MM.1S (cell line): ENCODE measurements around the gene CLMN.
A peak's percentile ranks its signal among the peaks of the same experiment; 100 is the strongest.

Source experiments
- DNase-seq: peaks from one replicate; pipeline ENCODE4 v3.0.0-alpha.2; 2015
- H2AFZ ChIP-seq: fragments of 300-600 bp; sonication (generic); 2 replicates; pipeline ENCODE4 v1.6.0; 2016; ENCODE audit warnings: antibody characterized with exemption, low read length
- H3F3A ChIP-seq: fragments of 300-600 bp; sonication (generic); 2 replicates; pipeline ENCODE4 v1.6.1; 2016; ENCODE audit warnings: mild to moderate bottlenecking, antibody characterized with exemption, low read length, moderate library complexity, mixed read lengths; ENCODE audit not compliant: insufficient read depth
- H3K27ac ChIP-seq: fragments of 300-600 bp; sonication (generic); 2 replicates; pipeline ENCODE4 v1.5.1; 2016; ENCODE audit warnings: mild to moderate bottlenecking, low read length
- H3K27me3 ChIP-seq: fragments of 300-600 bp; sonication (generic); replicated peaks from 2 replicates; pipeline ENCODE4 v1.6.0; 2016; ENCODE audit warnings: low read length; ENCODE audit not compliant: insufficient read depth
- H3K36me3 ChIP-seq: fragments of 300-600 bp; sonication (generic); replicated peaks from 2 replicates; pipeline ENCODE4 v1.6.1; 2016; ENCODE audit warnings: mild to moderate bottlenecking, low read length, mixed read lengths; ENCODE audit not compliant: insufficient read depth
- H3K4me1 ChIP-seq: fragments of 300-600 bp; sonication (generic); 2 replicates; pipeline ENCODE4 v1.6.1; 2016; ENCODE audit warnings: low read length, mixed read lengths
- H3K4me2 ChIP-seq: fragments of 300-600 bp; sonication (generic); 2 replicates; pipeline ENCODE4 v1.6.0; 2016; ENCODE audit warnings: low read depth, low read length
- H3K4me3 ChIP-seq: fragments of 300-600 bp; sonication (generic); 2 replicates; pipeline ENCODE4 v1.5.1; 2016; ENCODE audit warnings: low read length, mixed read lengths
- H3K79me2 ChIP-seq: fragments of 300-600 bp; sonication (generic); 2 replicates; pipeline ENCODE4 v1.6.1; 2016; ENCODE audit warnings: mixed run types, low read length, mixed read lengths
- H3K9ac ChIP-seq: fragments of 300-600 bp; sonication (generic); 2 replicates; pipeline ENCODE4 v1.6.1; 2016; ENCODE audit warnings: low read length, mixed read lengths
- H3K9me2 ChIP-seq: fragments of 300-600 bp; sonication (generic); replicated peaks from 2 replicates; pipeline ENCODE4 v1.6.1; 2016; ENCODE audit warnings: mild to moderate bottlenecking, low read length, mixed read lengths; ENCODE audit not compliant: insufficient read depth
- H3K9me3 ChIP-seq: fragments of 300-600 bp; sonication (generic); replicated peaks from 2 replicates; pipeline ENCODE4 v1.6.1; 2016; ENCODE audit warnings: mild to moderate bottlenecking, low read length, mixed read lengths; ENCODE audit not compliant: insufficient read depth
- H4K20me1 ChIP-seq: fragments of 300-600 bp; sonication (generic); 2 replicates; pipeline ENCODE4 v1.6.1; 2016; ENCODE audit warnings: mild to moderate bottlenecking, low read length, moderate library complexity, mixed read lengths; ENCODE audit not compliant: insufficient read depth
- EZH2 ChIP-seq: fragments of 300-600 bp; sonication (generic); optimal IDR thresholded peaks from 2 replicates; pipeline ENCODE3; 2017; ENCODE audit warnings: low read depth, mild to moderate bottlenecking, antibody characterized with exemption, low read length, mixed read lengths
- EZH2phosphoT487 ChIP-seq: fragments of 300-600 bp; sonication (generic); IDR thresholded peaks from 2 replicates; pipeline ENCODE4 v1.6.1; 2018; ENCODE audit warnings: antibody characterized with exemption, low read length
- TF ChIP-seq, protein P1 (sequence below): fragments of 300-600 bp; sonication (generic); IDR thresholded peaks from 2 replicates; pipeline ENCODE4 v1.5.1; 2016; ENCODE audit warnings: antibody characterized with exemption, low read length, mixed read lengths

CLMN gene

DNA sequence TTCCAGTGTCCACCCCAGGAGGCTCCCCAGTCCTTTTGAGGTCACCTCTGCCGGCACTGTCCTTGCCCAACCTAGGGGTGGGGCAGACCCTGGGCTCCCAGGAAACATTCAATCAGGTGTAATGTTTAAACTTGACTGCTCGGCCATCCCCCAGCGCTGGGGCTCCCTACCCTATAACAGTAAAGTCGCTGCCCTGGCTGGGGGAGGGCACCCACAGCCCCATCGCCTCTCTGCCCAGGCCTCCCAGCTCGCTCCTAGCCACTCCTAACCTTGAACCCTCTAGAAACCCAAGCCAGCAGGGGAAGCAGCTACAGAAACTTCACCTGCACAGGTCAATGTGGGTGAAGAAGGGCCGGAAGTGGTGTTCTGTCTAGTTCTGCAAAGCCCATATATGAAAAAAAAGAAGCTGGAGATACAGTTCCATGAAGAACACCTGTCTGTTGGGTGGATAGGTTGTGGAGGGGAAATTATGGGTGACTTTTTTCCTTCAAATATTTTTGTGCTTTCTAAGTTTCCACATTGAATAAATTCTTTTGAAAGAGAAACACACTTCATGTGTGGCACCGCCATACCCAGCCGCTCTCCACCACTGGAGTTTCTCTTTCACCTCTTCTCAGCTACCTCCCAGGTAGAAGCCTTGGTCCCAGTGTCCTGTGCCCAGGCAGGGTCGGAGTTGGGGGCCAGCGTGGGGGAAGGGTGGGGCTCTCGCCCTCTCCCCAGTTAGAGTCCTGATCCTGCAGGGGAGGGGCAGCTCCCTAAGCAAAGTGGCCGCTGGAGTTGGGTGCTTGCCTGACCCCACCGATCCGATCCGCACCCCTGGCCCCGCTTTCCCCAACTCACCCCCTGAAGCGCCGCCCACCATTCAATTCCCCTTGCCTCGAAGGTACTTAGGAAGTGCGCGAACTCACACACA lies 1.1 kb downstream of the CLMN start:
- no peaks in the 10 kb centered on the region for H3K36me3 ChIP-seq
- peak overlapping the region; percentile 44; the same call in 1 of the 2 replicates for H3K27ac ChIP-seq
- peak; percentile 22 for DNase-seq
- TF ChIP-seq EZH2, result no peak
- no peak for TF ChIP-seq EZH2phosphoT487
- TF ChIP-seq, protein P1, sequence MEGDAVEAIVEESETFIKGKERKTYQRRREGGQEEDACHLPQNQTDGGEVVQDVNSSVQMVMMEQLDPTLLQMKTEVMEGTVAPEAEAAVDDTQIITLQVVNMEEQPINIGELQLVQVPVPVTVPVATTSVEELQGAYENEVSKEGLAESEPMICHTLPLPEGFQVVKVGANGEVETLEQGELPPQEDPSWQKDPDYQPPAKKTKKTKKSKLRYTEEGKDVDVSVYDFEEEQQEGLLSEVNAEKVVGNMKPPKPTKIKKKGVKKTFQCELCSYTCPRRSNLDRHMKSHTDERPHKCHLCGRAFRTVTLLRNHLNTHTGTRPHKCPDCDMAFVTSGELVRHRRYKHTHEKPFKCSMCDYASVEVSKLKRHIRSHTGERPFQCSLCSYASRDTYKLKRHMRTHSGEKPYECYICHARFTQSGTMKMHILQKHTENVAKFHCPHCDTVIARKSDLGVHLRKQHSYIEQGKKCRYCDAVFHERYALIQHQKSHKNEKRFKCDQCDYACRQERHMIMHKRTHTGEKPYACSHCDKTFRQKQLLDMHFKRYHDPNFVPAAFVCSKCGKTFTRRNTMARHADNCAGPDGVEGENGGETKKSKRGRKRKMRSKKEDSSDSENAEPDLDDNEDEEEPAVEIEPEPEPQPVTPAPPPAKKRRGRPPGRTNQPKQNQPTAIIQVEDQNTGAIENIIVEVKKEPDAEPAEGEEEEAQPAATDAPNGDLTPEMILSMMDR, result no peak
- H3K9ac ChIP-seq, result peak overlapping the region; percentile 60; the same call in 1 of the 2 replicates
- H3K27me3 ChIP-seq, result no peaks in the 10 kb centered on the region
- H3K9me2 ChIP-seq, result no peaks in the 10 kb centered on the region
- H2AFZ ChIP-seq, result peak overlapping the region; percentile 61
- peak overlapping the region; percentile 74 for H3K4me3 ChIP-seq
- H3K9me3 ChIP-seq, result no peaks in the 10 kb centered on the region
- 0 out of 2 replicates have a peak, but pooled peaks cover 2% of the 10 kb centered on the region for H3F3A ChIP-seq
- H4K20me1 ChIP-seq, result no peaks in the 10 kb centered on the region
- H3K4me2 ChIP-seq, result peak overlapping the region; percentile 63
- H3K4me1 ChIP-seq, result peaks cover 8% of the 10 kb centered on the region
- peaks cover 27% of the 10 kb centered on the region for H3K79me2 ChIP-seq

DNA sequence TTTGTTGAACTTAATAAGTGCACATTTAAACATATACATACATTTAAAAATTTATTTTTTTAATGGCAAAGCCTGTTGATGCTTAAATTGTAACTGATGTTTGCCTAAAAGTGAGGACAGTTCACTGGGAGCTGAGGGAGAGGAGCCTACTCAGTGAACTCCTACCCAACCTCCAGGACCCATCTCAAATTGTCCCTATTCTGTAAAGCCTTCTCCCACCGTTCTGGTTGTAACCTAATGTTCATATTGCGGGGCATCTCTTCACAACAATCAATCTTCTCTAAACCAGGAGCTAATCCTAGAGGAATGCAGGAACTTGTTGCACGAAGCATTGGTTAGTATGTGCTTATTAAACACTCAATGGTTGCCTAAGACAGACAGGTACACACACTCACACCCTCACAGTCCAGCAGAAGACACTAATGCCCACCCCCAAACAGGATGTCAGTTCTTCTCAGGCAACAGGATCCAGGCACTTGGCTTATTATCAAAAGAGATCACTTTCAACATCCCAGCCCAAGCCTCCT lies 1.8 kb downstream of the CLMN start:
- no peaks in the 10 kb centered on the region for H3K9me2 ChIP-seq
- H3K27ac ChIP-seq, result no peak overlapping the region
- H3K4me3 ChIP-seq, result peak overlapping the region; percentile 74; the same call in 1 of the 2 replicates
- H3K79me2 ChIP-seq, result peaks cover 27% of the 10 kb centered on the region
- peaks cover 8% of the 10 kb centered on the region for H3K4me1 ChIP-seq
- no peak overlapping the region for H3K9ac ChIP-seq
- no peaks in the 10 kb centered on the region for H4K20me1 ChIP-seq
- 0 out of 2 replicates have a peak, but pooled peaks cover 2% of the 10 kb centered on the region for H3F3A ChIP-seq
- no peaks in the 10 kb centered on the region for H3K27me3 ChIP-seq
- no peak overlapping the region for H2AFZ ChIP-seq
- DNase-seq, result no peak
- TF ChIP-seq EZH2phosphoT487, result no peak
- TF ChIP-seq EZH2, result no peak
- TF ChIP-seq, protein P1, result no peak
- H3K9me3 ChIP-seq, result no peaks in the 10 kb centered on the region
- peak overlapping the region; percentile 63; the same call in 1 of the 2 replicates for H3K4me2 ChIP-seq
- no peaks in the 10 kb centered on the region for H3K36me3 ChIP-seq

DNA sequence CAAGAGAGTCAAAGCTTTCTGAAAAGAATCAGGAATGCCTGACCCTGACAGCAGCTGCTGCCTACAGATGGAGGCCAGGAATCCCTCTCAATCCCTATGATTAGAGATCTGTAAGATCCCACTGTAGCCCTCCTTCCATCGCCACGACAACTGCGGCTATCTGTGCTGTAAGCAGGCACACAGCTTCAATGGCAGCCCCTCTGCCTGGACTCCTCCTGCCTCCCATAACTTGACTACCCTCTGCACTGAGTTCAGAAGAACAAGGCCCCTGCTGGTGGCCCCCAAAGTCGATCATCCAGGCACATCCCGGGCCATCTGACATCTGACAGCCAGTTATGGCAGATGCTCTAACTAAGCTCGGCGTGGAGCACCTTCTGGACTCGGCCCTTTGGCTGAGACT lies 2.9 kb downstream of the CLMN start:
- Histone ChIP-seq H3K4me3 (no peak overlapping the region), H3K9ac (no peak overlapping the region), H3K27ac (no peak overlapping the region), H3K4me2 (no peak overlapping the region), H3K9me3 (no peaks in the 10 kb centered on the region), H3K9me2 (no peaks in the 10 kb centered on the region), H3K79me2 (peaks cover 34% of the 10 kb centered on the region), H3K27me3 (no peaks in the 10 kb centered on the region), H2AFZ (no peak overlapping the region), H3K4me1 (peaks cover 8% of the 10 kb centered on the region), H3F3A (0 out of 2 replicates have a peak, but pooled peaks cover 2% of the 10 kb centered on the region), H4K20me1 (no peaks in the 10 kb centered on the region), H3K36me3 (no peaks in the 10 kb centered on the region)
- TF ChIP-seq EZH2phosphoT487, result no peak
- TF ChIP-seq, protein P1, result no peak
- no peak for TF ChIP-seq EZH2
- DNase-seq, result no peak
